HEK293 (cell line): ENCODE measurements around the gene PAEP.

Experiments
- CTCF ChIA-PET: fragments of 350-600 bp; formaldehyde crosslinking; extraction: SDS; loops from one replicate; lab custom pipeline; 2021; ENCODE audit warnings: antibody characterized with exemption; lab: Yijun Ruan, JAX
- POLR2A ChIA-PET: fragments of 300-600 bp; formaldehyde crosslinking; extraction: SDS; loops from one replicate; lab custom pipeline; 2020; ENCODE audit warnings: antibody characterized with exemption, inconsistent platforms; lab: Yijun Ruan, JAX
- H3K27ac ChIP-seq: fragments of 200-500 bp; sonication (Bioruptor generic); 2 replicates; pipeline ENCODE4 v1.5.1; 2014; ENCODE audit warnings: low read depth, low read length, control low read depth, inconsistent platforms; ENCODE audit errors: extremely low read depth
- H3K36me3 ChIP-seq, 2 experiments: fragments of 200-500 bp in 1 of 2; sonication (Bioruptor generic) in 1 of 2; 1 replicate in 1 of 2; 2 replicates in 1 of 2; pipeline ENCODE4 v1.5.1; 2014 to 2017; ENCODE audit warnings: inconsistent platforms in 2 of 2, low read length in 2 of 2; ENCODE audit not compliant: control insufficient read depth in 2 of 2, insufficient read depth in 1 of 2
- H3K4me1 ChIP-seq: fragments of 200-500 bp; sonication (Bioruptor generic); 2 replicates; pipeline ENCODE4 v1.5.1; 2014; ENCODE audit warnings: mild to moderate bottlenecking, low read length, inconsistent platforms; ENCODE audit not compliant: control insufficient read depth, insufficient read depth
- H3K4me3 ChIP-seq: 2 replicates; pipeline ENCODE4 v1.5.1; 2011; ENCODE audit warnings: low read depth, mild to moderate bottlenecking, control low read depth, low read length, moderate library complexity
- H3K9me3 ChIP-seq: fragments of 200-500 bp; sonication (Bioruptor generic); 2 replicates; pipeline ENCODE4 v1.5.1; 2014; ENCODE audit warnings: low read depth, low read length, inconsistent platforms; ENCODE audit not compliant: control insufficient read depth, insufficient read depth
- HOXA7 ChIP-seq: sonication (generic); formaldehyde crosslinking; IDR thresholded peaks from 2 replicates; pipeline ENCODE4 v1.8.1; 2022; ENCODE audit warnings: missing genetic modification reagents, borderline replicate concordance
- HOXD13 ChIP-seq: sonication (generic); formaldehyde crosslinking; IDR thresholded peaks from 2 replicates; pipeline ENCODE4 v1.8.0; 2022; ENCODE audit warnings: missing genetic modification reagents, borderline replicate concordance
- SP3 ChIP-seq: fragments of 450-650 bp; formaldehyde crosslinking; IDR thresholded peaks from 2 replicates; pipeline ENCODE4 v1.5.1; 2016; ENCODE audit warnings: missing biosample characterization, missing genetic modification characterization
- YY1 ChIP-seq: fragments of 450-650 bp; formaldehyde crosslinking; IDR thresholded peaks from 2 replicates; pipeline ENCODE4 v1.5.1; 2018; ENCODE audit warnings: missing biosample characterization, missing genetic modification characterization
- ZBTB8A ChIP-seq: fragments of 450-650 bp; formaldehyde crosslinking; IDR thresholded peaks from 2 replicates; pipeline ENCODE4 v1.5.1; 2016; ENCODE audit warnings: missing biosample characterization, missing genetic modification characterization
- ZFHX2 ChIP-seq: fragments of 450-650 bp; formaldehyde crosslinking; conservative IDR thresholded peaks from 2 replicates; pipeline ENCODE4 v1.5.1; 2016; ENCODE audit warnings: missing biosample characterization, missing genetic modification characterization
- ZIC2 ChIP-seq: fragments of 450-650 bp; formaldehyde crosslinking; IDR thresholded peaks from 2 replicates; pipeline ENCODE4 v1.5.1; 2016; ENCODE audit warnings: missing biosample characterization, missing genetic modification characterization
- ZNF248 ChIP-seq: fragments of 450-650 bp; formaldehyde crosslinking; IDR thresholded peaks from 2 replicates; pipeline ENCODE4 v1.5.1; 2017; ENCODE audit warnings: missing biosample characterization, missing genetic modification characterization
- ZNF311 ChIP-seq: fragments of 450-650 bp; formaldehyde crosslinking; IDR thresholded peaks from 2 replicates; pipeline ENCODE4 v1.5.1; 2017; ENCODE audit warnings: missing biosample characterization, missing genetic modification characterization, borderline replicate concordance
- ZNF341 ChIP-seq: fragments of 450-650 bp; formaldehyde crosslinking; IDR thresholded peaks from 2 replicates; pipeline ENCODE4; 2016; ENCODE audit warnings: low read depth, missing biosample characterization, missing genetic modification characterization
- ZNF350 ChIP-seq: fragments of 450-650 bp; formaldehyde crosslinking; IDR thresholded peaks from 2 replicates; pipeline ENCODE4 v1.5.0; 2017; ENCODE audit warnings: missing biosample characterization, mild to moderate bottlenecking, missing genetic modification characterization
- ZNF354C ChIP-seq: fragments of 450-650 bp; formaldehyde crosslinking; IDR thresholded peaks from 2 replicates; pipeline ENCODE4 v1.5.1; 2016; ENCODE audit warnings: missing biosample characterization, missing genetic modification characterization, low read depth, borderline replicate concordance
- ZNF416 ChIP-seq: fragments of 450-650 bp; formaldehyde crosslinking; IDR thresholded peaks from 2 replicates; pipeline ENCODE4 v1.5.1; 2016; ENCODE audit warnings: missing biosample characterization, missing genetic modification characterization
- ZNF621 ChIP-seq: fragments of 450-650 bp; formaldehyde crosslinking; IDR thresholded peaks from 2 replicates; pipeline ENCODE4 v1.5.1; 2017; ENCODE audit warnings: missing biosample characterization, missing genetic modification characterization
- ZNF624 ChIP-seq: fragments of 450-650 bp; formaldehyde crosslinking; IDR thresholded peaks from 2 replicates; pipeline ENCODE4 v1.5.1; 2017; ENCODE audit warnings: missing biosample characterization, missing genetic modification characterization
- ZNF701 ChIP-seq: fragments of 450-650 bp; formaldehyde crosslinking; IDR thresholded peaks from 2 replicates; pipeline ENCODE4 v1.5.1; 2016; ENCODE audit warnings: missing biosample characterization, missing genetic modification characterization
- ZNF776 ChIP-seq: fragments of 450-650 bp; formaldehyde crosslinking; IDR thresholded peaks from 2 replicates; pipeline ENCODE4 v1.5.0; 2017; ENCODE audit warnings: missing biosample characterization, missing genetic modification characterization, borderline replicate concordance
- ZNF830 ChIP-seq: fragments of 450-650 bp; IDR thresholded peaks from 2 replicates; pipeline ENCODE4 v1.5.0; 2018; ENCODE audit warnings: missing biosample characterization, missing genetic modification characterization, low read depth, mild to moderate bottlenecking, moderate library complexity
- ZNF837 ChIP-seq: fragments of 450-650 bp; formaldehyde crosslinking; IDR thresholded peaks from 2 replicates; pipeline ENCODE4 v1.5.1; 2016; ENCODE audit warnings: missing biosample characterization, missing genetic modification characterization
- ZNF843 ChIP-seq: fragments of 450-650 bp; formaldehyde crosslinking; IDR thresholded peaks from 2 replicates; pipeline ENCODE4 v1.5.1; 2016; ENCODE audit warnings: missing biosample characterization, missing genetic modification characterization
- ZSCAN30 ChIP-seq: fragments of 450-650 bp; IDR thresholded peaks from 2 replicates; pipeline ENCODE4 v1.5.1; 2018; ENCODE audit warnings: missing biosample characterization, mild to moderate bottlenecking, missing genetic modification characterization, moderate library complexity
- TF ChIP-seq, protein P1 (sequence below): fragments of 450-650 bp; formaldehyde crosslinking; IDR thresholded peaks from 2 replicates; pipeline ENCODE4 v1.5.1; 2017; ENCODE audit warnings: missing biosample characterization, missing genetic modification characterization
- TF ChIP-seq, protein P2 (sequence below): fragments of 450-650 bp; formaldehyde crosslinking; optimal IDR thresholded peaks from 2 replicates; pipeline ENCODE3; 2016; ENCODE audit warnings: missing biosample characterization, mild to moderate bottlenecking, missing genetic modification characterization
- TF ChIP-seq, protein P3 (sequence below): fragments of 450-650 bp; formaldehyde crosslinking; IDR thresholded peaks from 2 replicates; pipeline ENCODE4 v1.5.1; 2016; ENCODE audit warnings: missing biosample characterization, missing genetic modification characterization
- TF ChIP-seq, protein P4 (sequence below): IDR thresholded peaks from 2 replicates; pipeline ENCODE4 v1.6.1; 2011; ENCODE audit warnings: mild to moderate bottlenecking, low read depth, low read length, borderline replicate concordance
- TF ChIP-seq, protein P5 (sequence below): fragments of 450-650 bp; formaldehyde crosslinking; IDR thresholded peaks from 2 replicates; pipeline ENCODE4 v1.5.1; 2016; ENCODE audit warnings: missing biosample characterization, missing genetic modification characterization

The PAEP gene

DNA sequence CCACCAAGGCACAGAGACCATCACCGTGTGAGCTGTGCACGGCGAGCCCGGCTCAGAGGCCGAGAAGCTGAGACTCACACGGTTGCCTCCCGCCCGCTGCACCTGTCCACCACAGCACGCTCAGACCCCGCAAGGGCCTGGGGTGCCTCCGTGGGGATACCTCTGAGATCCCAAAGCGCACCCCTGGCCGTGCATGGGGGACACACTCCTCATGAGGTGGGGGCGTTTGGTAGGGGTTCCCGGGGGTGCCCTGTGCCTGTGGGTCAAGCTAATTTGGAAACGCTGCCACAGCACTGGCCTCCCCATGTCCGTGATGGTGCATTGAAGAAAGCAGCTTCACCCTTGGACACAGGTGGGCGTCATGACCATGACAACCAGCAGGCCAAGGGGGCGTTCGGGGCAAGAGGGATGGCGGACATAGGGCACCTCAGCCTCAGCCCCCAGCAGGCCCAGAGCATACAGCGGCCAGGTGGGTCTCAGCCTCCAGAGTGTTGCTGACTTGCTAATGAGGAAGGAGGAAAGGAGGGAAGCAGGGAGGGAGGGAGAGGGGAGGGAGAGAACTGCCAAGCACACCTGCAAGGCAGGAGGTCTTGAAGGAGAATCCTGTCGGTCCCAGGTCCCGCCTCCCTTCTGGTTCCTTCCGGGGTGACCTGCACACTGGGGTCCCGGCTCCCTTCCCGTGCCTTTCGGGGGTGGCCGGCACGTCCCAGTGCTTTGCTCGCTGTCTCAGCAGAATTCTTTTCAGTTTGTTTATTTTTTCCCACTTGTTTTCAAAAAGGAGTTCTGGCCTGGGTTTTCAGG lies 43.1 kb downstream of the PAEP start:
- Histone ChIP-seq H3K4me3 (no peak overlapping the region), H3K36me3 (no peaks in the 10 kb centered on the region), H3K27ac (no peak overlapping the region), H3K9me3 (no peaks in the 10 kb centered on the region), H3K4me1 (no peaks in the 10 kb centered on the region)
- POLR2A ChIA-PET, result no interaction called here
- 0 out of 2 replicates have a peak, but pooled peaks have one; percentile 7 for TF ChIP-seq ZFHX2 (tag by site-specific recombination)
- TF ChIP-seq, protein P1, sequence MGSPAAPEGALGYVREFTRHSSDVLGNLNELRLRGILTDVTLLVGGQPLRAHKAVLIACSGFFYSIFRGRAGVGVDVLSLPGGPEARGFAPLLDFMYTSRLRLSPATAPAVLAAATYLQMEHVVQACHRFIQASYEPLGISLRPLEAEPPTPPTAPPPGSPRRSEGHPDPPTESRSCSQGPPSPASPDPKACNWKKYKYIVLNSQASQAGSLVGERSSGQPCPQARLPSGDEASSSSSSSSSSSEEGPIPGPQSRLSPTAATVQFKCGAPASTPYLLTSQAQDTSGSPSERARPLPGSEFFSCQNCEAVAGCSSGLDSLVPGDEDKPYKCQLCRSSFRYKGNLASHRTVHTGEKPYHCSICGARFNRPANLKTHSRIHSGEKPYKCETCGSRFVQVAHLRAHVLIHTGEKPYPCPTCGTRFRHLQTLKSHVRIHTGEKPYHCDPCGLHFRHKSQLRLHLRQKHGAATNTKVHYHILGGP (tag by site-specific recombination), result no peak
- CTCF ChIA-PET, result interaction anchor here (0.6 to 7.1 kb wide), 13 partner anchors 13 to 612 kb away, joined by 3 to 39 read pairs (median 4); partner anchors contain the start of gene KCNT1

DNA sequence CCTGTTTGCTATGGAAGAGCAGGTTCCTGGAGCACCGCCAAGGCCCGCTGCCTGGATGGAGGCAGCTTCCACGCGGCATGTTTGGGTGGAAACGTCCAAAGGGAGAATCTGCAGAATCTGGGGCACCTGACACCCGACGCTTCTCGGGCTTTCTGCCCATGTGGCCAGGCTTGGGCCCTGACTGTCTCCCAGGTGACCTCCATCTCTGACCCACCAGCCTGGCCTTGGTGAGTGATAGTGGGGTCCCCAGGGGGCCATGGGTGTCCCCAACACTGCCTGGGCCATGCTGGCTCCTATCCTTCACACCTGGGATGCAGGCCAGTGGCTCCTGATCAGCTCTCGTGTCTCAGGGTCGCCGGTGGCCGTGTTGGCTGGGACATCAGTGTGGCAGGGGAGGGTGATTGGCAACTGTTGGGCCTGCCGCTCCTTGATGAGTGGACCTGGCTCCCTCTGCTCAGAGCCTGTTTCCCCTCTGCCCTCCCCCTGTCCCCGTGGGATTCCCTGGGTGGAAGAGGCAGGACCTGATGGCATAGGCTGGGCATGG lies 43.8 kb downstream of the PAEP start:
- Histone ChIP-seq H3K4me3 (no peak overlapping the region), H3K4me1 (no peaks in the 10 kb centered on the region), H3K9me3 (no peaks in the 10 kb centered on the region), H3K27ac (no peak overlapping the region), H3K36me3 (no peaks in the 10 kb centered on the region)
- CTCF ChIA-PET, result interaction anchor here (0.6 to 7.1 kb wide), 8 partner anchors 17 to 618 kb away, joined by 3 to 39 read pairs (median 4); no protein-coding TSS in a partner anchor
- TF ChIP-seq ZNF248 (tag by site-specific recombination) (no peak), ZIC2 (tag by site-specific recombination) (no peak), ZNF416 (no peak), ZNF341 (tag by site-specific recombination) (no peak), YY1 (no peak), ZNF776 (tag by site-specific recombination) (no peak), SP3 (tag by site-specific recombination) (no peak), HOXD13 (CRISPR knock-in tag) (no peak)
- TF ChIP-seq, protein P2, sequence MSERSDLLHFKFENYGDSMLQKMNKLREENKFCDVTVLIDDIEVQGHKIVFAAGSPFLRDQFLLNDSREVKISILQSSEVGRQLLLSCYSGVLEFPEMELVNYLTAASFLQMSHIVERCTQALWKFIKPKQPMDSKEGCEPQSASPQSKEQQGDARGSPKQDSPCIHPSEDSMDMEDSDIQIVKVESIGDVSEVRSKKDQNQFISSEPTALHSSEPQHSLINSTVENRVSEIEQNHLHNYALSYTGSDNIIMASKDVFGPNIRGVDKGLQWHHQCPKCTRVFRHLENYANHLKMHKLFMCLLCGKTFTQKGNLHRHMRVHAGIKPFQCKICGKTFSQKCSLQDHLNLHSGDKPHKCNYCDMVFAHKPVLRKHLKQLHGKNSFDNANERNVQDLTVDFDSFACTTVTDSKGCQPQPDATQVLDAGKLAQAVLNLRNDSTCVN (tag by site-specific recombination), result no peak
- TF ChIP-seq, protein P3, sequence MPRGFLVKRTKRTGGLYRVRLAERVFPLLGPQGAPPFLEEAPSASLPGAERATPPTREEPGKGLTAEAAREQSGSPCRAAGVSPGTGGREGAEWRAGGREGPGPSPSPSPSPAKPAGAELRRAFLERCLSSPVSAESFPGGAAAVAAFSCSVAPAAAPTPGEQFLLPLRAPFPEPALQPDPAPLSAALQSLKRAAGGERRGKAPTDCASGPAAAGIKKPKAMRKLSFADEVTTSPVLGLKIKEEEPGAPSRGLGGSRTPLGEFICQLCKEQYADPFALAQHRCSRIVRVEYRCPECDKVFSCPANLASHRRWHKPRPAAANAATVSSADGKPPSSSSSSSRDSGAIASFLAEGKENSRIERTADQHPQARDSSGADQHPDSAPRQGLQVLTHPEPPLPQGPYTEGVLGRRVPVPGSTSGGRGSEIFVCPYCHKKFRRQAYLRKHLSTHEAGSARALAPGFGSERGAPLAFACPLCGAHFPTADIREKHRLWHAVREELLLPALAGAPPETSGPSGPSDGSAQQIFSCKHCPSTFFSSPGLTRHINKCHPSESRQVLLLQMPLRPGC (tag by site-specific recombination), result no peak
- POLR2A ChIA-PET, result no interaction called here

DNA sequence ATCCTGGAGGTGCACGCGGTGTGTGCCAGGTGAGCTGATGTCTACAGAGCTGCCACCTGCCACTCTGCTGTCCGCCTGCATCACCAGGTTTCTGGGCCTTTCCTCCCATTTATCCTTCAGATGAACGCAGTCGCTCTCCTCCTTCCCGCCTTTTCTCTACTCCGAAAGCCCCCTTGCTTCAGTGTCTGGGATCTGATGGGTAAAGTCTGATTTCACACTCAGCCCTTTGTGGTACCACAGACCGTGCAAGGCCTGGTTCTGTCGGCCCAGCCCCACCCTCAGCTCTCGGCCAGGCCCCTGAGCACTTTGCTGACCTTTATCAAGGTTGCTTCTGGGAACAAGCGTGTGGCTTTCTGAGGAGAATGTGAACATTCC lies 45.3 kb downstream of the PAEP start:
- H3K9me3 ChIP-seq, result no peaks in the 10 kb centered on the region
- no peaks in the 10 kb centered on the region for H3K36me3 ChIP-seq
- ChIA-PET CTCF (interaction anchor here (0.6 to 1.2 kb wide), 4 partner anchors 91 to 516 kb away, joined by 3 to 10 read pairs (median 5); no protein-coding TSS in a partner anchor), POLR2A (no interaction called here)
- H3K4me3 ChIP-seq, result no peak overlapping the region
- H3K4me1 ChIP-seq, result no peaks in the 10 kb centered on the region
- H3K27ac ChIP-seq, result no peak overlapping the region
- TF ChIP-seq ZNF830, result no peak
- no peak for TF ChIP-seq ZBTB8A (tag by site-specific recombination)
- TF ChIP-seq ZNF354C (tag by site-specific recombination), result no peak
- no peak for TF ChIP-seq ZSCAN30 (tag by site-specific recombination)
- TF ChIP-seq HOXA7 (CRISPR knock-in tag), result no peak
- TF ChIP-seq, protein P4, sequence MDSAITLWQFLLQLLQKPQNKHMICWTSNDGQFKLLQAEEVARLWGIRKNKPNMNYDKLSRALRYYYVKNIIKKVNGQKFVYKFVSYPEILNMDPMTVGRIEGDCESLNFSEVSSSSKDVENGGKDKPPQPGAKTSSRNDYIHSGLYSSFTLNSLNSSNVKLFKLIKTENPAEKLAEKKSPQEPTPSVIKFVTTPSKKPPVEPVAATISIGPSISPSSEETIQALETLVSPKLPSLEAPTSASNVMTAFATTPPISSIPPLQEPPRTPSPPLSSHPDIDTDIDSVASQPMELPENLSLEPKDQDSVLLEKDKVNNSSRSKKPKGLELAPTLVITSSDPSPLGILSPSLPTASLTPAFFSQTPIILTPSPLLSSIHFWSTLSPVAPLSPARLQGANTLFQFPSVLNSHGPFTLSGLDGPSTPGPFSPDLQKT, result no peak
- TF ChIP-seq ZNF350 (tag by site-specific recombination), result no peak
- no peak for TF ChIP-seq ZNF624 (tag by site-specific recombination)
- TF ChIP-seq ZNF701 (tag by site-specific recombination), result no peak
- no peak for TF ChIP-seq ZNF311
- TF ChIP-seq ZNF837 (tag by site-specific recombination), result no peak
- TF ChIP-seq ZNF843 (tag by site-specific recombination), result no peak
- no peak for TF ChIP-seq ZNF621 (tag by site-specific recombination)
- TF ChIP-seq, protein P5, sequence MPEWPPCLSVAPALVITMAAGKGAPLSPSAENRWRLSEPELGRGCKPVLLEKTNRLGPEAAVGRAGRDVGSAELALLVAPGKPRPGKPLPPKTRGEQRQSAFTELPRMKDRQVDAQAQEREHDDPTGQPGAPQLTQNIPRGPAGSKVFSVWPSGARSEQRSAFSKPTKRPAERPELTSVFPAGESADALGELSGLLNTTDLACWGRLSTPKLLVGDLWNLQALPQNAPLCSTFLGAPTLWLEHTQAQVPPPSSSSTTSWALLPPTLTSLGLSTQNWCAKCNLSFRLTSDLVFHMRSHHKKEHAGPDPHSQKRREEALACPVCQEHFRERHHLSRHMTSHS, result no peak
